GM19240 (cell line): ENCODE data around the gene ESYT1.
A peak's percentile ranks its signal among the peaks of the same experiment; 100 is the strongest.

Source experiments
- DNase-seq: peaks from one replicate; pipeline ENCODE4 v3.0.0; 2011; ENCODE audit warnings: low spot score; ENCODE audit not compliant: insufficient read length

The ESYT1 gene

GRCh38 chr12:56188131-56188777 lies 60.2 kb downstream of the ESYT1 start:
- no peak for DNase-seq

DNA sequence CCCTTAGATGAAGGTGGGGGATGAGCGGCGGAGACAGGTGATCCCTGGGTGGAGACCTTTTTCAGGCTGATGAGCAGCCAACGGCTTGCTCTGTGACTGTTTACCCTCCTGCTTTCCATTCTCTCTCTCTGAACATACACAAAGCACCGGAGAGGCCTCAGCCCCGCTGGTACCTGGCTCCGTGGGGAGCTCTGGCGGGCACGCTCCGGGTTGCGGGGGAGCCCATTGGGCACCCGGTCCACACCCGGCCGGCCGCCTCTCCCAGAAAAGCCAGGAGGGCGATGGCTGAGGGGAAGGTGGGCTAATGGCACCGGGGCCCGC lies 60.7 kb downstream of the ESYT1 start:
- DNase-seq: no peak

GRCh38 chr12:56189099-56189917 lies 61.2 kb downstream of the ESYT1 start, which contains the start of gene SMARCC2:
TSS of gene SMARCC2 (minus strand) at chr12:56189483. CDS start at chr12:56189461, 22 bp downstream.
- peak; percentile 82 for DNase-seq

GRCh38 chr12:56189918-56190694 lies 62.0 kb downstream of the ESYT1 start:
- peak; percentile 53 for DNase-seq

DNA sequence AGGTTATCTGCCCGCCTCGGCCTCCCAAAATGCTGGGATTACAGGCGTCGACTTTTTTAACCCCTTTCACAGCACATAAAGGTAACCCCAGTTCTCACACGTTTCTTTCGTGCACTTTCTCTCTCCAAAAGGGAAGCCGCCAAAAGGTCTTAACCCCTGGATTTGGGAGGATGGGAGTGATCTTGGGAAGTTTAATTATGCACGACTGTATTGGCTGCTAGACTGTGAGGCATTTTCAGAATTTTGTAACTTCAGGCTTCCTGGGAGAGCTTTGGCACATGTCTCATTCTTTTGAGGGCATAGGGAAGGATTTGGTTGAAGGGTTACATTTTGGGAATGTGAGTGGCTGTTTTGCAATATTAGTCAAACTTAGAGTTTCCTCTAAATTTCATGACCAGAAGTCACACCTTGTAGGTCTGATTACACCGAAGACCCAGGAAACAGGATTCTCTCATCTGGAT lies 62.7 kb downstream of the ESYT1 start:
- no peak for DNase-seq

DNA sequence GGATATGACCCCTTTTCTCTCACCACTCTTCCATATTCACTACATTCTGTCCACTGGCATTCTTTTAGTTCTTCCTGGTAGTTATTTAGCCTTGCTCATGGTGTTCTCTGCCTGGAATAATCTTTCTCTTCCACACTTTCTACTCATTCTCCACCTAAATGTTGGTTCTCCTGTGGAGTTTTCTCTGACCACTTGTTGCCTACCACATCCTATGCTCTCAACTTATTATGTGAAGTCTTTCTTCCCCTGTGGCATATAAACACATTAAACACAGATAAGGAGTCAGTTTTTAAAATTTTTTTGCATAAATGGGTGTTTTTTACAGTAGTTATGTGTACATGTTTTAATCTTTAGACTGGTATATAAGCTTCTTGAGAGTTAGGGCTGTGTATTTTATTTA lies 64.5 kb downstream of the ESYT1 start:
- DNase-seq: no peak

DNA sequence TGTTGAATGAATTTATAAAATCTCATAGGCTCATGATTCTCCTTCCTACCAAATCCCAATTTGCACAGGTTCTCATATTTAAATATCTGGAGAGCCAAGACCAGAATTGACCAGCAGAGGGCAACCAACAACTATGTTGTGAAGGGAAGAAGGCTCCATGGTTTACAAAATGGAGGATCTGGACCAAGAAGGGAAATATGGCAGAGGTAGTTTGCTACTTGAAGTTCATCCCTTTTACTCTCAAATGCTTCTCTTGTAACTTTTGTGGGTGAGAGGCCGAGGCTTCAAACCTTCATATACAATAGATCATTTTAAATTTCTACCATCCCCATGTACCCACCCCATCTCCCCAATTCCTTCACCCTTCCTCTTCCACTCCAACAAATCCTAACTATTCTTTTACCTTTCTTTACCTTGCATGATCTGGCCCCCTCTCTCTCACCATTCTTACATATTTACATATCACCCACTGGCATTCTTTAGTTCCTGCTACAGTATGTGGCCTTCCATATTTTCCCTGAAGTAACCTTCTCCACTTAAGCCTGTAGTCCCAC lies 65.0 kb downstream of the ESYT1 start:
- DNase-seq: peak; percentile 57
